Activated naive CD8-positive, alpha-beta T cell (primary cell): ENCODE data around the gene VWCE.

Experiments
- H3K27ac Mint-ChIP-seq: one replicate; pipeline ENCODE4 v1.8.0; 2021; ENCODE audit warnings: mixed read lengths
- H3K27me3 Mint-ChIP-seq: one replicate; pipeline ENCODE4 v1.8.0; 2021; ENCODE audit warnings: mixed read lengths
- H3K36me3 Mint-ChIP-seq: one replicate; pipeline ENCODE4 v1.8.0; 2021; ENCODE audit warnings: mixed read lengths
- H3K4me1 Mint-ChIP-seq: one replicate; pipeline ENCODE4 v1.8.0; 2021; ENCODE audit warnings: low read depth, mixed read lengths
- H3K4me3 Mint-ChIP-seq: one replicate; pipeline ENCODE4 v1.8.0; 2021; ENCODE audit warnings: mild to moderate bottlenecking, mixed read lengths
- H3K9me3 Mint-ChIP-seq: one replicate; pipeline ENCODE4 v1.8.0; 2021; ENCODE audit warnings: low read depth, mixed read lengths

The VWCE gene

GRCh38 chr11:61294717-61295595, at the start of gene VWCE:
VWCE (minus strand) TSS chr11:61295316; CDS start chr11:61295037, 279 bp downstream.
- H3K4me1 Mint-ChIP-seq, result peaks cover 43% of the 10 kb centered on the region
- peaks cover 14% of the 10 kb centered on the region for H3K36me3 Mint-ChIP-seq
- H3K27me3 Mint-ChIP-seq, result peaks cover 4% of the 10 kb centered on the region
- H3K9me3 Mint-ChIP-seq, result no peaks in the 10 kb centered on the region
- H3K4me3 Mint-ChIP-seq, result peak within 1 kb of the TSS; percentile 94
- peak within 1 kb of the TSS; percentile 95 for H3K27ac Mint-ChIP-seq

GRCh38 chr11:61343792-61344745, 49.0 kb upstream of the VWCE start:
- Mint-ChIP-seq H3K27ac (no peak overlapping the region), H3K4me3 (no peak overlapping the region), H3K36me3 (peaks cover 6% of the 10 kb centered on the region), H3K9me3 (no peaks in the 10 kb centered on the region), H3K4me1 (no peaks in the 10 kb centered on the region), H3K27me3 (no peaks in the 10 kb centered on the region)

GRCh38 chr11:61342207-61342803, 47.2 kb upstream of the VWCE start:
- no peaks in the 10 kb centered on the region for H3K27me3 Mint-ChIP-seq
- no peaks in the 10 kb centered on the region for H3K9me3 Mint-ChIP-seq
- no peak overlapping the region for H3K27ac Mint-ChIP-seq
- peaks cover 6% of the 10 kb centered on the region for H3K36me3 Mint-ChIP-seq
- no peak overlapping the region for H3K4me3 Mint-ChIP-seq
- no peaks in the 10 kb centered on the region for H3K4me1 Mint-ChIP-seq

GRCh38 chr11:61341706-61342105, 46.6 kb upstream of the VWCE start:
- Mint-ChIP-seq H3K4me3 (no peak overlapping the region), H3K4me1 (peaks cover 1% of the 10 kb centered on the region), H3K27me3 (no peaks in the 10 kb centered on the region), H3K36me3 (peaks cover 6% of the 10 kb centered on the region), H3K9me3 (no peaks in the 10 kb centered on the region), H3K27ac (no peak overlapping the region)

GRCh38 chr11:61340979-61341378, 45.9 kb upstream of the VWCE start:
- Mint-ChIP-seq H3K9me3 (no peaks in the 10 kb centered on the region), H3K4me3 (no peak overlapping the region), H3K27me3 (no peaks in the 10 kb centered on the region), H3K36me3 (peaks cover 6% of the 10 kb centered on the region), H3K4me1 (peaks cover 9% of the 10 kb centered on the region), H3K27ac (no peak overlapping the region)

GRCh38 chr11:61339490-61339878, 44.4 kb upstream of the VWCE start:
- no peaks in the 10 kb centered on the region for H3K27me3 Mint-ChIP-seq
- H3K9me3 Mint-ChIP-seq, result no peaks in the 10 kb centered on the region
- H3K4me1 Mint-ChIP-seq, result peaks cover 11% of the 10 kb centered on the region
- H3K4me3 Mint-ChIP-seq, result no peak overlapping the region
- no peak overlapping the region for H3K27ac Mint-ChIP-seq
- H3K36me3 Mint-ChIP-seq, result peaks cover 6% of the 10 kb centered on the region

- no peak overlapping the region for H3K4me3 Mint-ChIP-seq
Measured at GRCh38 chr11:61338783-61339489, 43.8 kb upstream of the VWCE start.

GRCh38 chr11:61337706-61338470, 42.8 kb upstream of the VWCE start:
- no peak overlapping the region for H3K4me3 Mint-ChIP-seq
- no peaks in the 10 kb centered on the region for H3K27me3 Mint-ChIP-seq
- no peak overlapping the region for H3K27ac Mint-ChIP-seq
- H3K4me1 Mint-ChIP-seq, result peaks cover 23% of the 10 kb centered on the region
- peaks cover 6% of the 10 kb centered on the region for H3K36me3 Mint-ChIP-seq
- no peaks in the 10 kb centered on the region for H3K9me3 Mint-ChIP-seq

More at GRCh38 chr11:61338783-61339489, 43.8 kb upstream of the VWCE start:
- Mint-ChIP-seq H3K27ac (no peak overlapping the region), H3K9me3 (no peaks in the 10 kb centered on the region), H3K27me3 (no peaks in the 10 kb centered on the region), H3K4me1 (peaks cover 15% of the 10 kb centered on the region), H3K36me3 (peaks cover 6% of the 10 kb centered on the region)

GRCh38 chr11:61336171-61336935, 41.2 kb upstream of the VWCE start:
- peak overlapping the region; percentile 88 for H3K27ac Mint-ChIP-seq
- no peak overlapping the region for H3K4me3 Mint-ChIP-seq

GRCh38 chr11:61335355-61335710, 40.2 kb upstream of the VWCE start:
- H3K4me1 Mint-ChIP-seq, result peaks cover 44% of the 10 kb centered on the region

More at GRCh38 chr11:61336171-61336935, 41.2 kb upstream of the VWCE start:
- no peaks in the 10 kb centered on the region for H3K9me3 Mint-ChIP-seq
- H3K4me1 Mint-ChIP-seq, result peaks cover 35% of the 10 kb centered on the region
- H3K36me3 Mint-ChIP-seq, result peaks cover 8% of the 10 kb centered on the region
- no peaks in the 10 kb centered on the region for H3K27me3 Mint-ChIP-seq

GRCh38 chr11:61334434-61335354, 39.6 kb upstream of the VWCE start:
- Mint-ChIP-seq H3K4me3 (peak overlapping the region; percentile 98), H3K27me3 (no peaks in the 10 kb centered on the region), H3K27ac (peak overlapping the region; percentile 99), H3K9me3 (no peaks in the 10 kb centered on the region), H3K4me1 (peaks cover 50% of the 10 kb centered on the region), H3K36me3 (peaks cover 8% of the 10 kb centered on the region)

More at GRCh38 chr11:61335355-61335710, 40.2 kb upstream of the VWCE start:
- H3K27me3 Mint-ChIP-seq, result no peaks in the 10 kb centered on the region
- H3K27ac Mint-ChIP-seq, result peak overlapping the region; percentile 58
- peaks cover 8% of the 10 kb centered on the region for H3K36me3 Mint-ChIP-seq
- H3K9me3 Mint-ChIP-seq, result no peaks in the 10 kb centered on the region
- no peak overlapping the region for H3K4me3 Mint-ChIP-seq
